HepG2 (cell line): ENCODE results near the gene ARHGAP33. TPM values are rescaled to one million over a fixed set of nuclear protein-coding genes. Genes with fewer than 3 reads are reported as not detected.

Experiments
- CERS6 ChIP-seq: sonication (generic); formaldehyde crosslinking; IDR thresholded peaks from 2 replicates; pipeline ENCODE4 v1.5.0; 2020; ENCODE audit warnings: missing genetic modification reagents
- DMTF1 ChIP-seq: sonication (generic); formaldehyde crosslinking; IDR thresholded peaks from 2 replicates; pipeline ENCODE4 v1.4.0; 2020; ENCODE audit warnings: mild to moderate bottlenecking, missing genetic modification reagents
- DR1 ChIP-seq: sonication (generic); formaldehyde crosslinking; IDR thresholded peaks from 2 replicates; pipeline ENCODE4 v1.8.0; 2021; ENCODE audit warnings: mild to moderate bottlenecking, missing genetic modification reagents, inconsistent platforms
- NFIB ChIP-seq: sonication (generic); formaldehyde crosslinking; IDR thresholded peaks from 2 replicates; pipeline ENCODE4 v1.9.0; 2021; ENCODE audit warnings: missing genetic modification reagents, mild to moderate bottlenecking, borderline replicate concordance
- TFE3 ChIP-seq: IDR thresholded peaks from 2 replicates; pipeline ENCODE4 v1.6.1; 2016
- ZNF101 ChIP-seq: sonication (generic); formaldehyde crosslinking; IDR thresholded peaks from 2 replicates; pipeline ENCODE4 v1.4.0; 2020; ENCODE audit warnings: mild to moderate bottlenecking, low read depth, missing genetic modification reagents, borderline replicate concordance
- ZNF280D ChIP-seq: sonication (generic); formaldehyde crosslinking; IDR thresholded peaks from 2 replicates; pipeline ENCODE4 v1.5.1; 2020; ENCODE audit warnings: mild to moderate bottlenecking, missing genetic modification reagents
- polyA plus RNA-seq, 8 experiments: library from polyadenylated mRNA; depleted of rRNA in 3 of 8; stranded (reverse) in 7 of 8; unstranded in 1 of 8; fragments of >200 nt; fragmentation: Illumina TruSeq in 4 of 8; extraction: Trizol in 4 of 8; gene quantifications; 2 replicates each; pipeline versions ENCODE4 v1.2.1 to v1.2.3, GENCODE V29; 2011 to 2016; ENCODE audit warnings: low read depth in 4 of 8, missing spikeins in 1 of 8, mixed read lengths in 1 of 8; ENCODE audit not compliant: insufficient read depth in 1 of 8
- total RNA-seq, 5 experiments: library from RNA; depleted of rRNA; stranded (reverse); fragments of >200 nt; fragmentation: Illumina TruSeq; extraction: Trizol; gene quantifications; 2 replicates each; pipeline ENCODE4 v1.2.3, GENCODE V29; 2016; ENCODE audit warnings: low read depth in 1 of 5

Gene ARHGAP33
- total and polyA plus RNA-seq, 2 of the 13 experiments (the other 11 are each of a cell fraction or from before 2014, with no cell fraction given) = 1.3 to 2.7 TPM

- TF ChIP-seq ZNF280D (CRISPR knock-in tag) (no peak), TFE3 (CRISPR knock-in tag) (no peak), DR1 (CRISPR knock-in tag) (no peak), ZNF101 (no peak), DMTF1 (CRISPR knock-in tag) (no peak), CERS6 (CRISPR knock-in tag) (no peak), NFIB (CRISPR knock-in tag) (0 out of 2 replicates have a peak, but pooled peaks have one; percentile 26)
Measured at GRCh38 chr19:35813043-35813890, 37.9 kb downstream of the ARHGAP33 start (continued).
